ENCODE results near the gene CCDC7.

CCDC7 gene

DNA sequence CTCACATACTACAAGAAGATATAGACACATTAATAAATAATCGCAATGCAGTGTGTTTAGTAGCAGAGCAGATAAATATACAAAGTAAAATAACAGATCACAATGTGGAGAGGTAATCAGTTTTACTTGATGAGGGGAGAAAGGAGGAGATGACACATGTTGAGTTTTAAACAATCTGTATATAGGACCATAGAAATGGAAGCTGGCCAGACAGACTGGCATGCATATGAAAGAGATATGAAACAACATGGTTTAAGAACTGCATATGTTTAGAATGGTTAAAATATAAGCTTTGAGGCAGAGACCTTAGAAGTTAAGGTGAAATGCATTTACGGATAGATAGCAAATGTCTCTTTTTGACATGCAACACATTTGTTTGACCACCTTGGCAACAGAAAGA lies 19.8 kb upstream of the CCDC7 start:
- Histone ChIP-seq H3K27me3 (ENCODE audit: control insufficient read depth, insufficient read depth, low read length) (no peaks in the 10 kb centered on the region), H3K4me1 (no peaks in the 10 kb centered on the region), H3K4me2 (ENCODE audit: low read length) (no peak overlapping the region), H2AFZ (no peak overlapping the region), H3K9ac (no peak overlapping the region), H3K9me3 (ENCODE audit: control insufficient read depth, low read length) (no peaks in the 10 kb centered on the region), H3K27ac (no peak overlapping the region), H3K36me3 (ENCODE audit: control insufficient read depth, insufficient read depth, low read length) (no peaks in the 10 kb centered on the region), H3K4me3 (ENCODE audit: low read depth, low read length) (no peak overlapping the region), H3K79me2 (no peaks in the 10 kb centered on the region)
- TF ChIP-seq, protein P1, sequence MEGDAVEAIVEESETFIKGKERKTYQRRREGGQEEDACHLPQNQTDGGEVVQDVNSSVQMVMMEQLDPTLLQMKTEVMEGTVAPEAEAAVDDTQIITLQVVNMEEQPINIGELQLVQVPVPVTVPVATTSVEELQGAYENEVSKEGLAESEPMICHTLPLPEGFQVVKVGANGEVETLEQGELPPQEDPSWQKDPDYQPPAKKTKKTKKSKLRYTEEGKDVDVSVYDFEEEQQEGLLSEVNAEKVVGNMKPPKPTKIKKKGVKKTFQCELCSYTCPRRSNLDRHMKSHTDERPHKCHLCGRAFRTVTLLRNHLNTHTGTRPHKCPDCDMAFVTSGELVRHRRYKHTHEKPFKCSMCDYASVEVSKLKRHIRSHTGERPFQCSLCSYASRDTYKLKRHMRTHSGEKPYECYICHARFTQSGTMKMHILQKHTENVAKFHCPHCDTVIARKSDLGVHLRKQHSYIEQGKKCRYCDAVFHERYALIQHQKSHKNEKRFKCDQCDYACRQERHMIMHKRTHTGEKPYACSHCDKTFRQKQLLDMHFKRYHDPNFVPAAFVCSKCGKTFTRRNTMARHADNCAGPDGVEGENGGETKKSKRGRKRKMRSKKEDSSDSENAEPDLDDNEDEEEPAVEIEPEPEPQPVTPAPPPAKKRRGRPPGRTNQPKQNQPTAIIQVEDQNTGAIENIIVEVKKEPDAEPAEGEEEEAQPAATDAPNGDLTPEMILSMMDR (IDR thresholded peaks at IDR 0.05): no peak

- Histone ChIP-seq H3K27me3 (ENCODE audit: control insufficient read depth, insufficient read depth, low read length) (no peaks in the 10 kb centered on the region), H3K79me2 (no peaks in the 10 kb centered on the region), H3K4me1 (no peaks in the 10 kb centered on the region), H3K4me3 (ENCODE audit: low read depth, low read length) (no peak overlapping the region), H3K9ac (no peak overlapping the region), H3K27ac (no peak overlapping the region), H3K36me3 (ENCODE audit: control insufficient read depth, insufficient read depth, low read length) (no peaks in the 10 kb centered on the region), H3K9me3 (ENCODE audit: control insufficient read depth, low read length) (no peaks in the 10 kb centered on the region), H3K4me2 (ENCODE audit: low read length) (no peak overlapping the region), H2AFZ (no peak overlapping the region)
- TF ChIP-seq, protein P1 (IDR thresholded peaks at IDR 0.05): no peak
These were observed 12.4 kb upstream of the CCDC7 start for GRCh38 chr10:32433542-32433941.

DNA sequence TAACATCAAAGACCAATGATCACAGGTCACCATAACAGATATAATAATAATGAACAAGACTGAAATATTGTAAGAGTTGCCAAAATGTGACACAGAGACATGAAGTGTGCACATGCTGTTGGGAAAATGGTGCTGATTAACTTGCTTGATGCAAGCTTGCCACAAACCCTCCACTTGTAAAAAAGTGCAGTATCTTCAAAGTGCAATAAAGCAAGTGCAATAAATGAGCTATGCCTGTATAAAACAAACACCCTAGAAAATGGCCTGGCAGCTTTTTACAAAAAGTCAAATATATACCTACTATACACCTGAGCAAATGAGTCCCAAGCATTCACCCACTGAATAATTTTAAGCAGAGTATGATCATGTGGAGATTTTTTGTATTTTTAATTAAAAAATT lies 9.7 kb upstream of the CCDC7 start:
- H3K4me2 ChIP-seq (ENCODE audit: low read length): no peak overlapping the region
- H3K4me3 ChIP-seq (ENCODE audit: low read depth, low read length): no peak overlapping the region
- H3K9ac ChIP-seq: no peak overlapping the region
- TF ChIP-seq, protein P1 (IDR thresholded peaks at IDR 0.05): no peak
- no peaks in the 10 kb centered on the region for H3K27me3 ChIP-seq (ENCODE audit: control insufficient read depth, insufficient read depth, low read length)
- H3K9me3 ChIP-seq (ENCODE audit: control insufficient read depth, low read length): no peaks in the 10 kb centered on the region
- H3K4me1 ChIP-seq: no peaks in the 10 kb centered on the region
- no peak overlapping the region for H3K27ac ChIP-seq
- no peaks in the 10 kb centered on the region for H3K36me3 ChIP-seq (ENCODE audit: control insufficient read depth, insufficient read depth, low read length)
- H2AFZ ChIP-seq: no peak overlapping the region
- no peaks in the 10 kb centered on the region for H3K79me2 ChIP-seq

DNA sequence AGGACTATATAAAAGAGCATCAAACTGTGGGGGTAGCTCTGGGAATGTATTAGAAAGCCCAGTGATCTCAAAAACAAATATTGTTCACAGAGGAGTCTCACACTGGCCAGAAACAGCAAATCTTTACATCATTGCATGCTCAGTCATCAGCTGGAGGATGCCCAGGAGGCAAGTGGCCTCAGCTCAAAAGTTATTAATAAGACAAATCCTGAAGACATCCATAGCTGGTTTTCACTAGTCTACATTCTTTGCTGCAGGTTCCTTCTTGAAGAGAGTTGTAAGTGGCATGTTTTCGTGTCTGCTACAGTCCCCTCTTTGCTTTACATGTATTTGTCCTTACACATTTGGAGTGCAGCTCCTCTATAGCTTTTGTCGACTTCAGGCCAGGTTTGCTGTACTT lies 8.6 kb upstream of the CCDC7 start:
- no peaks in the 10 kb centered on the region for H3K9me3 ChIP-seq (ENCODE audit: control insufficient read depth, low read length)
- H2AFZ ChIP-seq: no peak overlapping the region
- H3K4me2 ChIP-seq (ENCODE audit: low read length): no peak overlapping the region
- TF ChIP-seq, protein P1 (IDR thresholded peaks at IDR 0.05): no peak
- no peaks in the 10 kb centered on the region for H3K27me3 ChIP-seq (ENCODE audit: control insufficient read depth, insufficient read depth, low read length)
- H3K4me3 ChIP-seq (ENCODE audit: low read depth, low read length): no peak overlapping the region
- H3K79me2 ChIP-seq: no peaks in the 10 kb centered on the region
- no peaks in the 10 kb centered on the region for H3K36me3 ChIP-seq (ENCODE audit: control insufficient read depth, insufficient read depth, low read length)
- H3K27ac ChIP-seq: no peak overlapping the region
- H3K9ac ChIP-seq: no peak overlapping the region
- no peaks in the 10 kb centered on the region for H3K4me1 ChIP-seq

DNA sequence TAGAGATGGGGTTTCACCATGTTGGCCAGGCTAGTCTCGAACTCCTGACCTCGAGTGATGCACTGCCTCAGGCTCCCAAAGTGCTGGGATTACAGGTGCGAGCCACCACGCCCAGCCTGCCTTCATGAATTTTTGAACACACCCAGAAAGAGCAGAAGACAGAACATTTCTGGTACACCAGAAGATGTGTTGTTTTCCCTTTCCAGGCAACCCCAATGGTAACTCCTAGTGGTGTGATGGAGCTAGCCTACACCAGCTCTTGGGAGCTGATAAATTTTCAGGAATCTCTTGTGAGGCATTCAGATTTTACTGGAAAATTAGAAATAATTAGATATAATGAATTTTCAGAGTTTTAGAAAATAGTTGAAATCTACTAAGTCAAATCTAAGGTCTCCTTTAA lies 904 bp upstream of the CCDC7 start:
- H3K9me3 ChIP-seq (ENCODE audit: control insufficient read depth, low read length): no peaks in the 10 kb centered on the region
- no peak overlapping the region for H3K9ac ChIP-seq
- H3K79me2 ChIP-seq: no peaks in the 10 kb centered on the region
- no peaks in the 10 kb centered on the region for H3K27me3 ChIP-seq (ENCODE audit: control insufficient read depth, insufficient read depth, low read length)
- peak overlapping the region; percentile 95 for H3K27ac ChIP-seq
- TF ChIP-seq, protein P1 (IDR thresholded peaks at IDR 0.05): no peak
- peak overlapping the region; percentile 88 for H3K4me3 ChIP-seq (ENCODE audit: low read depth, low read length)
- peak overlapping the region; percentile 59 for H3K4me2 ChIP-seq (ENCODE audit: low read length)
- H3K4me1 ChIP-seq: peaks cover 3% of the 10 kb centered on the region
- H3K36me3 ChIP-seq (ENCODE audit: control insufficient read depth, insufficient read depth, low read length): no peaks in the 10 kb centered on the region
- peak overlapping the region; percentile 85 for H2AFZ ChIP-seq

Measured in parathyroid adenoma (tissue), 2 donors.